ENCODE data around the gene PARL.

Gene PARL

GRCh38 chr3:183845608-183846288 is 38.9 kb downstream of the PARL start:
- DNase-seq: no peak

- DNase-seq: no peak
Observed at GRCh38 chr3:183845090-183845489, 39.6 kb downstream of the PARL start.

GRCh38 chr3:183844606-183845005 is 40.1 kb downstream of the PARL start:
- no peak for DNase-seq

- no peak for DNase-seq
Observed at GRCh38 chr3:183839751-183840150, 44.9 kb downstream of the PARL start.

GRCh38 chr3:183837894-183838293 is 46.8 kb downstream of the PARL start:
- DNase-seq: no peak

- no peak for DNase-seq
Observed at GRCh38 chr3:183837390-183837789, 47.3 kb downstream of the PARL start.

- no peak for DNase-seq
Observed at GRCh38 chr3:183833516-183833915, 51.2 kb downstream of the PARL start.

- DNase-seq: no peak
Observed at GRCh38 chr3:183830187-183830586, 54.5 kb downstream of the PARL start.

GRCh38 chr3:183829466-183829865 is 55.2 kb downstream of the PARL start:
- DNase-seq: no peak

- DNase-seq: no peak
Observed at GRCh38 chr3:183828538-183828870, 56.2 kb downstream of the PARL start.

GRCh38 chr3:183827809-183828537 is 56.7 kb downstream of the PARL start:
- no peak for DNase-seq

- peak; percentile 43 to 74 for DNase-seq
Observed at GRCh38 chr3:183826448-183827250, 58.0 kb downstream of the PARL start.

GRCh38 chr3:183825456-183826161 is 59.1 kb downstream of the PARL start, which contains the start of gene MAP6D1:
TSS of gene MAP6D1 (minus strand) at chr3:183825577. CDS start at chr3:183825547, 30 bp downstream.
- DNase-seq: peak in 1 of 2 experiments; percentile 32

- DNase-seq: no peak
Observed at GRCh38 chr3:183824761-183825455, 59.8 kb downstream of the PARL start.

- DNase-seq: peak in 1 of 2 experiments; percentile 48
Observed at GRCh38 chr3:183823963-183824362, 60.7 kb downstream of the PARL start.

GRCh38 chr3:183822631-183823030 is 62.0 kb downstream of the PARL start:
- no peak for DNase-seq

- DNase-seq: peak in 1 of 2 experiments; percentile 25
Observed at GRCh38 chr3:183819831-183820230, 64.8 kb downstream of the PARL start.

GRCh38 chr3:183818706-183819624 is 65.7 kb downstream of the PARL start:
- peak; percentile 51 to 56 for DNase-seq

- no peak for DNase-seq
Observed at GRCh38 chr3:183818041-183818620, 66.5 kb downstream of the PARL start.

- DNase-seq: no peak
Observed at GRCh38 chr3:183817639-183818038, 67.0 kb downstream of the PARL start.
